Measurements from ENCODE around the gene BRD8.

The BRD8 gene

GRCh38 chr5:138163721-138164120 lies 14.7 kb downstream of the BRD8 start:
- H3K4me3 ChIP-seq (ENCODE audit: insufficient read depth in 1 of 2, low read depth in 1 of 2, low read length in 2 of 2): no peak overlapping the region
- H3K4me2 ChIP-seq (ENCODE audit: low read length, poor library complexity, severe bottlenecking): no peak overlapping the region
- H2BK15ac ChIP-seq (ENCODE audit: low read depth, poor library complexity, severe bottlenecking): no peak overlapping the region
- H2AFZ ChIP-seq (ENCODE audit: low read depth, low read length): no peak overlapping the region
- H3K9ac ChIP-seq (ENCODE audit: low read length): no peak overlapping the region
- DNase-seq: no peak
- no peaks in the 10 kb centered on the region for H3K4me1 ChIP-seq (ENCODE audit: control insufficient read depth, insufficient read depth, low read depth, low read length)
- no peak overlapping the region for H3K4ac ChIP-seq (ENCODE audit: low read depth in 1 of 2, low read length in 2 of 2)
- no peak overlapping the region for H3K14ac ChIP-seq (ENCODE audit: low read length in 2 of 2)
- H3K23ac ChIP-seq (ENCODE audit: low read length in 2 of 2): no peak overlapping the region
- no peak overlapping the region for H2BK120ac ChIP-seq (ENCODE audit: low read depth, low read length)
- no peak overlapping the region for H4K91ac ChIP-seq (ENCODE audit: low read length)
- H3K18ac ChIP-seq (ENCODE audit: low read depth in 1 of 2, low read length in 2 of 2): no peak overlapping the region
- no peaks in the 10 kb centered on the region for H3K27me3 ChIP-seq (ENCODE audit: control insufficient read depth in 1 of 2, insufficient read depth in 1 of 2, low read length in 2 of 2)
- H3K79me1 ChIP-seq (replicated peaks; ENCODE audit: low read length, poor library complexity, severe bottlenecking): peaks cover 40% of the 10 kb centered on the region
- no peak overlapping the region for H2AK5ac ChIP-seq (ENCODE audit: low read length, severe bottlenecking)
- no peak overlapping the region for H2BK12ac ChIP-seq (ENCODE audit: low read length in 2 of 2)
- no peak overlapping the region for H3K27ac ChIP-seq (ENCODE audit: low read length, poor library complexity, severe bottlenecking)
- H3K9me3 ChIP-seq (ENCODE audit: control insufficient read depth, low read length): no peaks in the 10 kb centered on the region
- no peak overlapping the region for H4K8ac ChIP-seq (ENCODE audit: low read length)
- H3K36me3 ChIP-seq (ENCODE audit: control insufficient read depth in 1 of 2, insufficient read depth in 2 of 2, low read depth in 1 of 2, low read length in 2 of 2): peaks cover 61 to 99% of the 10 kb centered on the region in 2 experiments
- H2BK5ac ChIP-seq (ENCODE audit: low read depth, low read length, poor library complexity, severe bottlenecking): no peak overlapping the region

DNA sequence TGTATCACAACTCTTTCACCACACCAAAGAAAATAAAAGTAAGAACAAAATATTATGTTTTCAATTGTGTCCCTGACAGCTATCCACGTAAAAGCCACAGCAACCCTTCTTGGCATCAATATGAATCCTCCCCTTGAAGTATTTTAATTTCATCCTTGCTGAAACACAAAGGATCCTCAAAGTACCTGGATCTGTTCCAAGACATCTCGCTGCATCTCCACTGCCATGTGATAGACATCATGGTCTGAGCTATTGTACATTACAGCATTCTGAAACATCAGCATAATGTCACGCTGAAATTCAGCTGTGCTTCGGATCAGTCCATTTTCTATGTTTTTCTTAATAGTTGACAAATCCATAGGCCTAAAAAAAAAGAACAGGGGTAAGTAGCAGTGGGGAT lies 17.7 kb downstream of the BRD8 start:
- H3K4me2 ChIP-seq (ENCODE audit: low read length, poor library complexity, severe bottlenecking): no peak overlapping the region
- H3K23ac ChIP-seq (ENCODE audit: low read length in 2 of 2): no peak overlapping the region
- H3K9ac ChIP-seq (ENCODE audit: low read length): no peak overlapping the region
- no peaks in the 10 kb centered on the region for H3K27me3 ChIP-seq (ENCODE audit: control insufficient read depth in 1 of 2, insufficient read depth in 1 of 2, low read length in 2 of 2)
- no peak overlapping the region for H3K27ac ChIP-seq (ENCODE audit: low read length, poor library complexity, severe bottlenecking)
- over 99% methylated on average over 4 of the region's 4 CpGs for WGBS
- H3K9me3 ChIP-seq (ENCODE audit: control insufficient read depth, low read length): no peaks in the 10 kb centered on the region
- no peak overlapping the region for H2BK12ac ChIP-seq (ENCODE audit: low read length in 2 of 2)
- no peak overlapping the region for H3K4ac ChIP-seq (ENCODE audit: low read depth in 1 of 2, low read length in 2 of 2)
- H2BK120ac ChIP-seq (ENCODE audit: low read depth, low read length): no peak overlapping the region
- no peak overlapping the region for H3K18ac ChIP-seq (ENCODE audit: low read depth in 1 of 2, low read length in 2 of 2)
- no peak overlapping the region for H2AFZ ChIP-seq (ENCODE audit: low read depth, low read length)
- no peak overlapping the region for H4K91ac ChIP-seq (ENCODE audit: low read length)
- H3K4me1 ChIP-seq (ENCODE audit: control insufficient read depth, insufficient read depth, low read depth, low read length): no peaks in the 10 kb centered on the region
- H3K79me1 ChIP-seq (replicated peaks; ENCODE audit: low read length, poor library complexity, severe bottlenecking): peaks cover 30% of the 10 kb centered on the region
- H3K4me3 ChIP-seq (ENCODE audit: insufficient read depth in 1 of 2, low read depth in 1 of 2, low read length in 2 of 2): no peak overlapping the region
- no peak overlapping the region for H4K8ac ChIP-seq (ENCODE audit: low read length)
- peaks cover 56 to 93% of the 10 kb centered on the region in 2 experiments for H3K36me3 ChIP-seq (ENCODE audit: control insufficient read depth in 1 of 2, insufficient read depth in 2 of 2, low read depth in 1 of 2, low read length in 2 of 2)
- no peak overlapping the region for H2AK5ac ChIP-seq (ENCODE audit: low read length, severe bottlenecking)
- no peak overlapping the region for H3K14ac ChIP-seq (ENCODE audit: low read length in 2 of 2)
- DNase-seq: no peak
- H2BK15ac ChIP-seq (ENCODE audit: low read depth, poor library complexity, severe bottlenecking): no peak overlapping the region
- no peak overlapping the region for H2BK5ac ChIP-seq (ENCODE audit: low read depth, low read length, poor library complexity, severe bottlenecking)

- no peak for DNase-seq
- no peak overlapping the region for H3K4me3 ChIP-seq (ENCODE audit: insufficient read depth in 1 of 2, low read depth in 1 of 2, low read length in 2 of 2)
- no peak overlapping the region for H2BK120ac ChIP-seq (ENCODE audit: low read depth, low read length)
- H3K14ac ChIP-seq (ENCODE audit: low read length in 2 of 2): no peak overlapping the region
- H3K79me1 ChIP-seq (replicated peaks; ENCODE audit: low read length, poor library complexity, severe bottlenecking): peaks cover 23% of the 10 kb centered on the region
- H2AFZ ChIP-seq (ENCODE audit: low read depth, low read length): no peak overlapping the region
- no peak overlapping the region for H3K18ac ChIP-seq (ENCODE audit: low read depth in 1 of 2, low read length in 2 of 2)
- H3K23ac ChIP-seq (ENCODE audit: low read length in 2 of 2): no peak overlapping the region
- H4K8ac ChIP-seq (ENCODE audit: low read length): no peak overlapping the region
- H2AK5ac ChIP-seq (ENCODE audit: low read length, severe bottlenecking): no peak overlapping the region
- no peak overlapping the region for H4K91ac ChIP-seq (ENCODE audit: low read length)
- H3K9me3 ChIP-seq (ENCODE audit: control insufficient read depth, low read length): no peaks in the 10 kb centered on the region
- peaks cover 46 to 85% of the 10 kb centered on the region in 2 experiments for H3K36me3 ChIP-seq (ENCODE audit: control insufficient read depth in 1 of 2, insufficient read depth in 2 of 2, low read depth in 1 of 2, low read length in 2 of 2)
- H3K27me3 ChIP-seq (ENCODE audit: control insufficient read depth in 1 of 2, insufficient read depth in 1 of 2, low read length in 2 of 2): no peaks in the 10 kb centered on the region
- no peak overlapping the region for H3K9ac ChIP-seq (ENCODE audit: low read length)
- no peak overlapping the region for H2BK5ac ChIP-seq (ENCODE audit: low read depth, low read length, poor library complexity, severe bottlenecking)
- no peak overlapping the region for H2BK15ac ChIP-seq (ENCODE audit: low read depth, poor library complexity, severe bottlenecking)
- H2BK12ac ChIP-seq (ENCODE audit: low read length in 2 of 2): no peak overlapping the region
- no peak overlapping the region for H3K4me2 ChIP-seq (ENCODE audit: low read length, poor library complexity, severe bottlenecking)
- H3K4ac ChIP-seq (ENCODE audit: low read depth in 1 of 2, low read length in 2 of 2): no peak overlapping the region
- WGBS: 99% methylated on average over 3 of the region's 5 CpGs
- no peak overlapping the region for H3K27ac ChIP-seq (ENCODE audit: low read length, poor library complexity, severe bottlenecking)
- no peaks in the 10 kb centered on the region for H3K4me1 ChIP-seq (ENCODE audit: control insufficient read depth, insufficient read depth, low read depth, low read length)
Observed at GRCh38 chr5:138159666-138160065, 18.8 kb downstream of the BRD8 start.

GRCh38 chr5:138157626-138158025 lies 20.8 kb downstream of the BRD8 start:
- WGBS: 100% methylated on average over 1 of the region's 1 CpG

More at GRCh38 chr5:138157626-138158025, 20.8 kb downstream of the BRD8 start:
- no peak overlapping the region for H3K4ac ChIP-seq (ENCODE audit: low read depth in 1 of 2, low read length in 2 of 2)
- no peak overlapping the region for H3K4me3 ChIP-seq (ENCODE audit: insufficient read depth in 1 of 2, low read depth in 1 of 2, low read length in 2 of 2)
- H3K9ac ChIP-seq (ENCODE audit: low read length): no peak overlapping the region
- no peak overlapping the region for H3K4me2 ChIP-seq (ENCODE audit: low read length, poor library complexity, severe bottlenecking)
- H2AK5ac ChIP-seq (ENCODE audit: low read length, severe bottlenecking): no peak overlapping the region
- no peak overlapping the region for H2BK12ac ChIP-seq (ENCODE audit: low read length in 2 of 2)
- H3K14ac ChIP-seq (ENCODE audit: low read length in 2 of 2): no peak overlapping the region
- H3K18ac ChIP-seq (ENCODE audit: low read depth in 1 of 2, low read length in 2 of 2): no peak overlapping the region
- H3K9me3 ChIP-seq (ENCODE audit: control insufficient read depth, low read length): no peaks in the 10 kb centered on the region
- no peak overlapping the region for H2BK120ac ChIP-seq (ENCODE audit: low read depth, low read length)
- H3K27me3 ChIP-seq (ENCODE audit: control insufficient read depth in 1 of 2, insufficient read depth in 1 of 2, low read length in 2 of 2): no peaks in the 10 kb centered on the region
- H4K8ac ChIP-seq (ENCODE audit: low read length): no peak overlapping the region
- no peak for DNase-seq
- peaks cover 13% of the 10 kb centered on the region for H3K79me1 ChIP-seq (replicated peaks; ENCODE audit: low read length, poor library complexity, severe bottlenecking)
- H3K4me1 ChIP-seq (ENCODE audit: control insufficient read depth, insufficient read depth, low read depth, low read length): no peaks in the 10 kb centered on the region
- H2BK15ac ChIP-seq (ENCODE audit: low read depth, poor library complexity, severe bottlenecking): no peak overlapping the region
- H3K27ac ChIP-seq (ENCODE audit: low read length, poor library complexity, severe bottlenecking): no peak overlapping the region
- H2AFZ ChIP-seq (ENCODE audit: low read depth, low read length): no peak overlapping the region
- H2BK5ac ChIP-seq (ENCODE audit: low read depth, low read length, poor library complexity, severe bottlenecking): no peak overlapping the region
- H3K36me3 ChIP-seq (ENCODE audit: control insufficient read depth in 1 of 2, insufficient read depth in 2 of 2, low read depth in 1 of 2, low read length in 2 of 2): peaks cover 35 to 65% of the 10 kb centered on the region in 2 experiments
- no peak overlapping the region for H3K23ac ChIP-seq (ENCODE audit: low read length in 2 of 2)
- no peak overlapping the region for H4K91ac ChIP-seq (ENCODE audit: low read length)

Data from mesenchymal stem cell (in vitro differentiated cells and primary cell).